ENCODE measurements around the gene PRSS33. TPM values are rescaled to one million over a fixed set of nuclear protein-coding genes. Genes with fewer than 3 reads are reported as not detected.
A peak's percentile ranks its signal among the peaks of the same experiment; 100 is the strongest.

PRSS33 gene
- total and polyA plus RNA-seq, 8 donors = 0.13 to 0.75 (median 0.25) TPM; not detected in 2

- no peak overlapping the region for H3K4me3 ChIP-seq
- peaks cover 0 to 17% of the 10 kb centered on the region in 2 donors for H3K27me3 ChIP-seq
- TF ChIP-seq, protein P1, sequence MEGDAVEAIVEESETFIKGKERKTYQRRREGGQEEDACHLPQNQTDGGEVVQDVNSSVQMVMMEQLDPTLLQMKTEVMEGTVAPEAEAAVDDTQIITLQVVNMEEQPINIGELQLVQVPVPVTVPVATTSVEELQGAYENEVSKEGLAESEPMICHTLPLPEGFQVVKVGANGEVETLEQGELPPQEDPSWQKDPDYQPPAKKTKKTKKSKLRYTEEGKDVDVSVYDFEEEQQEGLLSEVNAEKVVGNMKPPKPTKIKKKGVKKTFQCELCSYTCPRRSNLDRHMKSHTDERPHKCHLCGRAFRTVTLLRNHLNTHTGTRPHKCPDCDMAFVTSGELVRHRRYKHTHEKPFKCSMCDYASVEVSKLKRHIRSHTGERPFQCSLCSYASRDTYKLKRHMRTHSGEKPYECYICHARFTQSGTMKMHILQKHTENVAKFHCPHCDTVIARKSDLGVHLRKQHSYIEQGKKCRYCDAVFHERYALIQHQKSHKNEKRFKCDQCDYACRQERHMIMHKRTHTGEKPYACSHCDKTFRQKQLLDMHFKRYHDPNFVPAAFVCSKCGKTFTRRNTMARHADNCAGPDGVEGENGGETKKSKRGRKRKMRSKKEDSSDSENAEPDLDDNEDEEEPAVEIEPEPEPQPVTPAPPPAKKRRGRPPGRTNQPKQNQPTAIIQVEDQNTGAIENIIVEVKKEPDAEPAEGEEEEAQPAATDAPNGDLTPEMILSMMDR (IDR thresholded peaks at IDR 0.05) = no peak
- DNase-seq = no peak
- H3K27ac ChIP-seq = no peak overlapping the region
- H3K9me3 ChIP-seq = peaks cover 0 to 16% of the 10 kb centered on the region in 2 donors
- no peak for ATAC-seq
- intact Hi-C loops (cut with DNase I) = no loop called here
- no peaks in the 10 kb centered on the region for H3K4me1 ChIP-seq
- no peaks in the 10 kb centered on the region for H3K36me3 ChIP-seq
Observed at GRCh38 chr16:2806286-2806685, 18.9 kb upstream of the PRSS33 start.

- TF ChIP-seq, protein P1 (IDR thresholded peaks at IDR 0.05) = no peak
- peak in 1 of 4 donors; percentile 17 for DNase-seq
- intact Hi-C loops (cut with DNase I) = no loop called here
- no peak for ATAC-seq
- H3K36me3 ChIP-seq = no peaks in the 10 kb centered on the region
- H3K9me3 ChIP-seq = peaks cover 0 to 16% of the 10 kb centered on the region in 2 donors
- H3K4me1 ChIP-seq = no peaks in the 10 kb centered on the region
- no peak overlapping the region for H3K27ac ChIP-seq
- no peak overlapping the region for H3K4me3 ChIP-seq
- peaks cover 0 to 12% of the 10 kb centered on the region in 2 donors for H3K27me3 ChIP-seq
Observed at GRCh38 chr16:2804728-2805127, 17.4 kb upstream of the PRSS33 start.

- H3K27ac ChIP-seq = no peak overlapping the region
- no peaks in the 10 kb centered on the region for H3K4me1 ChIP-seq
- ATAC-seq = no peak
- peaks cover 0 to 16% of the 10 kb centered on the region in 2 donors for H3K9me3 ChIP-seq
- TF ChIP-seq, protein P1 (IDR thresholded peaks at IDR 0.05) = no peak
- intact Hi-C loops (cut with DNase I) = no loop called here
- H3K4me3 ChIP-seq = no peak overlapping the region
- peaks cover 0 to 22% of the 10 kb centered on the region in 2 donors for H3K27me3 ChIP-seq
- H3K36me3 ChIP-seq = no peaks in the 10 kb centered on the region
- DNase-seq = no peak
Observed at GRCh38 chr16:2803545-2804195, 16.3 kb upstream of the PRSS33 start.

DNA sequence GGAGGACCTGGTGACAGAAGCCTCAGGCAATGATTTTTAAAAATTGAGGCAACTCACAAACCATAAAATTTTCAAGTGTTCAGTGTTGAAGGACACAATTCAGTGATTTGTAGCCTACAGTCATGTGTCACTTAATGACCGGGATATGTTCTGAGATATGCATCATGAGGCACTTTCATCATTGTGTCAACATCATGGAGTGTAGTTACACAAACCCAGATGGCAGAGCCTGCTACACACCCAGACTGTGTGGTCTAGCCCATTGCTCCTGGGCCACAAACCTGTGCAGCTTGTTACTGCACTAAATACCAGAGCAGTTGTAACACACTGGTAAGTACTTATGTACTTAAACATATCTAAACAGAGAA, 12.5 kb upstream of the PRSS33 start:
- peak overlapping the region in 1 of 2 donors; percentile 36 for H3K27ac ChIP-seq
- H3K4me3 ChIP-seq = no peak overlapping the region
- intact Hi-C loops (cut with DNase I) = no loop called here
- H3K27me3 ChIP-seq = peaks cover 0 to 19% of the 10 kb centered on the region in 2 donors
- ATAC-seq = peak; percentile 96
- peak in 3 of 4 donors; percentile 24 to 70 (median 48) for DNase-seq
- H3K36me3 ChIP-seq = no peaks in the 10 kb centered on the region
- TF ChIP-seq, protein P1 (IDR thresholded peaks at IDR 0.05) = no peak
- H3K4me1 ChIP-seq = no peaks in the 10 kb centered on the region
- H3K9me3 ChIP-seq = peaks cover 0 to 16% of the 10 kb centered on the region in 2 donors

DNA sequence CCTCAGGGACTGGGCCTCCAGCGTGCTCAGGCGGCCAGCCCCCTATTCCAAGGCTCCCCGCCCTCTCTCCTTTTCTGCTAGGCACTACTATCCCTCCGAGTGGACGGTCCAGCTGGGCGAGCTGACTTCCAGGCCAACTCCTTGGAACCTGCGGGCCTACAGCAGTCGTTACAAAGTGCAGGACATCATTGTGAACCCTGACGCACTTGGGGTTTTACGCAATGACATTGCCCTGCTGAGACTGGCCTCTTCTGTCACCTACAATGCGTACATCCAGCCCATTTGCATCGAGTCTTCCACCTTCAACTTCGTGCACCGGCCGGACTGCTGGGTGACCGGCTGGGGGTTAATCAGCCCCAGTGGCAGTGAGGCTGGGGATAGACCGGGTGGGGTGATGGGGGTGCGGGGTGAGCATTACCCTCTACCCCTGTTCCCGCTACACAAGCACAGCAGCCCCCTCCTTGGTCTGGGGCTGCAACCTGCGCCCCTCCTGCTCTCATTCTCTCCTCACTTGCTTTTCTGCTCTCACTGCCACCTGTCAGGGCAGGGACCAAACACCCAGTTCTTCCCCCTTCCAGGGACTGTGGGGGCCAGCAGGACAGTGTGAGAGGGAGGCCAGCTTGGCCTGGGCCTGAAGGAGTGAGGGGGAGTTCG, 12.0 kb upstream of the PRSS33 start:
- DNase-seq = peak in 1 of 4 donors; percentile 29
- intact Hi-C loops (cut with DNase I) = no loop called here
- peaks cover 0 to 1% of the 10 kb centered on the region in 2 donors for H3K4me1 ChIP-seq
- no peak overlapping the region for H3K4me3 ChIP-seq
- no peaks in the 10 kb centered on the region for H3K36me3 ChIP-seq
- TF ChIP-seq, protein P1 (IDR thresholded peaks at IDR 0.05) = no peak
- peak overlapping the region in 1 of 2 donors; percentile 36 for H3K27ac ChIP-seq
- H3K27me3 ChIP-seq = peaks cover 0 to 19% of the 10 kb centered on the region in 2 donors
- peak; percentile 47 for ATAC-seq
- H3K9me3 ChIP-seq = peaks cover 0 to 13% of the 10 kb centered on the region in 2 donors

Measured in left lung (tissue), 10 donors.